Stimulated activated CD4-positive, alpha-beta T cell treated with anti-CD3 and anti-CD28 coated beads, Interleukin-4, amount 100 ng/mL, for 48 hours (primary cell): Measurements from ENCODE around the gene KLK11.

ENCODE experiments used
- DNase-seq, 2 donors: peaks; one replicate each; pipeline ENCODE4 v3.0.0-alpha.2; 2020; ENCODE audit warnings: low read depth in 2 of 2

The KLK11 gene

GRCh38 chr19:51026554-51026831 lies at the start of gene KLK11:
TSS of gene KLK11 (minus strand) at chr19:51026616. CDS start at chr19:51025631, 985 bp downstream.
- DNase-seq: no peak

GRCh38 chr19:51075998-51076397 lies 49.6 kb upstream of the KLK11 start:
- DNase-seq: no peak

GRCh38 chr19:51071095-51071405 lies 44.6 kb upstream of the KLK11 start:
- no peak for DNase-seq

GRCh38 chr19:51070334-51071094 lies 44.1 kb upstream of the KLK11 start:
- no peak for DNase-seq

GRCh38 chr19:51066393-51067186 lies 40.2 kb upstream of the KLK11 start:
- no peak for DNase-seq

- DNase-seq: no peak
Observed at GRCh38 chr19:51065221-51065960, 39.0 kb upstream of the KLK11 start.

GRCh38 chr19:51064534-51065220 lies 38.3 kb upstream of the KLK11 start, which contains the start of gene KLK13:
TSS of gene KLK13 (minus strand) at chr19:51065092. CDS start at chr19:51065067, 25 bp downstream.
- no peak for DNase-seq

- no peak for DNase-seq
Observed at GRCh38 chr19:51063664-51064063, 37.2 kb upstream of the KLK11 start.

GRCh38 chr19:51060973-51061372 lies 34.6 kb upstream of the KLK11 start:
- no peak for DNase-seq

GRCh38 chr19:51060336-51060735 lies 33.9 kb upstream of the KLK11 start:
- DNase-seq: no peak

- DNase-seq: no peak
Observed at GRCh38 chr19:51059715-51060114, 33.3 kb upstream of the KLK11 start.

GRCh38 chr19:51055866-51056265 lies 29.4 kb upstream of the KLK11 start:
- no peak for DNase-seq

- no peak for DNase-seq
Observed at GRCh38 chr19:51047031-51047335, 20.6 kb upstream of the KLK11 start.

- DNase-seq: no peak
Observed at GRCh38 chr19:51044327-51044726, 17.9 kb upstream of the KLK11 start.

- DNase-seq: no peak
Observed at GRCh38 chr19:51043497-51043896, 17.1 kb upstream of the KLK11 start.

GRCh38 chr19:51040151-51040550 lies 13.7 kb upstream of the KLK11 start:
- no peak for DNase-seq

- DNase-seq: no peak
Observed at GRCh38 chr19:51036519-51036918, 10.1 kb upstream of the KLK11 start.

- no peak for DNase-seq
Observed at GRCh38 chr19:51034704-51035103, 8.3 kb upstream of the KLK11 start, which contains the start of gene KLK12. TSS of gene KLK12 (minus strand) at chr19:51035002. CDS start at chr19:51034621, 381 bp downstream.

- DNase-seq: no peak
Observed at GRCh38 chr19:51031880-51032225, 5.4 kb upstream of the KLK11 start.

- no peak for DNase-seq
Observed at GRCh38 chr19:51031220-51031879, 4.9 kb upstream of the KLK11 start.

GRCh38 chr19:51030631-51031030 lies 4.2 kb upstream of the KLK11 start:
- DNase-seq: no peak

- no peak for DNase-seq
Observed at GRCh38 chr19:51029718-51030117, 3.3 kb upstream of the KLK11 start.
